ENCODE data around the gene PDE9A.

DNA sequence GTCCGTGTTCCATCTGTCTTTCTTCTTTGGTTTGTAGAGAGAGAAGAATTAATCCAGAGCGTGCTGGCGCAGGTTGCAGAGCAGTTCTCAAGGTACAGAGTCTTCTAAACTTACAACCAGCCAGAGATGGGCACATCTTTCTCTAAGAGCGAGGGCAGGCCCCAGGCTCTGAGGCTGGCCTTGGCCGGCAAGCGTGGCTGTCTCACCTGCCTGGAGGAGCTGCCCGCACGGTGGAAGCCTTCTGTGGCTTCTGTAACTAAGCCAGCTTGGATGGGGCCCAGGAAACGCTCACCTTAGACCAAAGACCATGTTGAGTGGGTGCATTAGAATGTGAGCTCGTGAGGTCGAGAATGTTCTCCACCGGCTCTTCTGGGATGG, 78.6 kb downstream of the PDE9A start:
- TF ChIP-seq, protein P1, sequence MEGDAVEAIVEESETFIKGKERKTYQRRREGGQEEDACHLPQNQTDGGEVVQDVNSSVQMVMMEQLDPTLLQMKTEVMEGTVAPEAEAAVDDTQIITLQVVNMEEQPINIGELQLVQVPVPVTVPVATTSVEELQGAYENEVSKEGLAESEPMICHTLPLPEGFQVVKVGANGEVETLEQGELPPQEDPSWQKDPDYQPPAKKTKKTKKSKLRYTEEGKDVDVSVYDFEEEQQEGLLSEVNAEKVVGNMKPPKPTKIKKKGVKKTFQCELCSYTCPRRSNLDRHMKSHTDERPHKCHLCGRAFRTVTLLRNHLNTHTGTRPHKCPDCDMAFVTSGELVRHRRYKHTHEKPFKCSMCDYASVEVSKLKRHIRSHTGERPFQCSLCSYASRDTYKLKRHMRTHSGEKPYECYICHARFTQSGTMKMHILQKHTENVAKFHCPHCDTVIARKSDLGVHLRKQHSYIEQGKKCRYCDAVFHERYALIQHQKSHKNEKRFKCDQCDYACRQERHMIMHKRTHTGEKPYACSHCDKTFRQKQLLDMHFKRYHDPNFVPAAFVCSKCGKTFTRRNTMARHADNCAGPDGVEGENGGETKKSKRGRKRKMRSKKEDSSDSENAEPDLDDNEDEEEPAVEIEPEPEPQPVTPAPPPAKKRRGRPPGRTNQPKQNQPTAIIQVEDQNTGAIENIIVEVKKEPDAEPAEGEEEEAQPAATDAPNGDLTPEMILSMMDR (IDR thresholded peaks at IDR 0.05; ENCODE audit: extremely low read depth in 1 of 2, insufficient read depth in 1 of 2, low read depth in 1 of 2, low read length in 2 of 2), result no peak
- TF ChIP-seq JUN (IDR thresholded peaks at IDR 0.05; ENCODE audit: borderline replicate concordance, insufficient read depth, insufficient read length, low read depth), result no peak
- TF ChIP-seq, protein P2, sequence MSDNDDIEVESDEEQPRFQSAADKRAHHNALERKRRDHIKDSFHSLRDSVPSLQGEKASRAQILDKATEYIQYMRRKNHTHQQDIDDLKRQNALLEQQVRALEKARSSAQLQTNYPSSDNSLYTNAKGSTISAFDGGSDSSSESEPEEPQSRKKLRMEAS (IDR thresholded peaks at IDR 0.05; ENCODE audit: insufficient read depth, insufficient read length), result no peak
- no peak for TF ChIP-seq EZH2 (IDR thresholded peaks at IDR 0.05; ENCODE audit: borderline replicate concordance, low read depth, low read length, severe bottlenecking)
- TF ChIP-seq POLR2A (IDR thresholded peaks at IDR 0.05; ENCODE audit: low read depth, low read length), result no peak
- no peak for TF ChIP-seq POLR2AphosphoS5 (IDR thresholded peaks at IDR 0.05; ENCODE audit: insufficient read depth, low read depth, low read length)
- no peak for TF ChIP-seq FOS (IDR thresholded peaks at IDR 0.05; ENCODE audit: borderline replicate concordance, insufficient read depth, low read length)
- no peak for TF ChIP-seq MYC (IDR thresholded peaks at IDR 0.05; ENCODE audit: low read depth, low read length)
